OCI-LY3 (cell line): ENCODE results near the gene HMG20A.

Experiments
- H2AFZ ChIP-seq: fragments of 200-600, 300-600 bp; shearing (Covaris generic); 2 replicates; pipeline ENCODE4 v1.6.0; 2014; ENCODE audit warnings: antibody characterized with exemption, low read depth, low read length
- H3K27ac ChIP-seq: fragments of 200-600, 300-600 bp; sonication (generic); 2 replicates; pipeline ENCODE4 v1.5.1; 2014; ENCODE audit warnings: mild to moderate bottlenecking, low read length, moderate library complexity, mixed read lengths
- H3K27me3 ChIP-seq: fragments of 200-600, 300-600 bp; sonication (generic); 2 replicates; pipeline ENCODE4 v1.6.1; 2014; ENCODE audit warnings: low read depth, low read length, mixed read lengths
- H3K36me3 ChIP-seq: fragments of 200-600, 300-600 bp; sonication (generic); replicated peaks from 2 replicates; pipeline ENCODE3; 2014; ENCODE audit warnings: low read depth, low read length, mixed read lengths
- H3K4me1 ChIP-seq: fragments of 300-600, 200-600 bp; sonication (generic); 2 replicates; pipeline ENCODE4 v1.6.1; 2014; ENCODE audit warnings: low read length, mixed read lengths
- H3K4me2 ChIP-seq: fragments of 200-600, 300-600 bp; sonication (generic); 2 replicates; pipeline ENCODE4 v1.6.1; 2014; ENCODE audit warnings: low read length, mixed read lengths
- H3K4me3 ChIP-seq: fragments of 300-600, 200-600 bp; sonication (generic); 2 replicates; pipeline ENCODE4 v1.5.1; 2014; ENCODE audit warnings: antibody characterized with exemption, mild to moderate bottlenecking, low read length, moderate library complexity
- H3K79me2 ChIP-seq: fragments of 300-600, 200-600 bp; shearing (Covaris generic); 2 replicates; pipeline ENCODE4 v1.6.1; 2014; ENCODE audit warnings: mild to moderate bottlenecking, low read length, mixed read lengths
- H3K9ac ChIP-seq: fragments of 300-600, 200-600 bp; shearing (Covaris generic); 2 replicates; pipeline ENCODE4 v1.6.0; 2014; ENCODE audit warnings: mild to moderate bottlenecking, low read length, moderate library complexity
- H3K9me3 ChIP-seq: fragments of 200-600, 300-600 bp; shearing (Covaris generic); 2 replicates; pipeline ENCODE4 v1.6.1; 2014; ENCODE audit warnings: low read length, mixed read lengths; ENCODE audit not compliant: insufficient read depth
- H4K20me1 ChIP-seq: fragments of 200-600, 300-600 bp; sonication (generic); 2 replicates; pipeline ENCODE4 v1.6.1; 2016; ENCODE audit warnings: low read length, mixed read lengths; ENCODE audit not compliant: insufficient read depth
- CTCF ChIP-seq: fragments of 200-600, 300-600 bp; sonication (generic); IDR thresholded peaks from 2 replicates; pipeline ENCODE4 v1.5.1; 2014; ENCODE audit warnings: antibody characterized with exemption, low read length, low read depth
- EZH2phosphoT487 ChIP-seq: fragments of 200-600 bp; shearing (Covaris generic); IDR thresholded peaks from 2 replicates; pipeline ENCODE4 v1.6.1; 2018; ENCODE audit warnings: antibody characterized with exemption, mixed run types, low read depth

HMG20A gene

GRCh38 chr15:77475001-77475400 is 54.3 kb downstream of the HMG20A start:
- Histone ChIP-seq H2AFZ (no peak overlapping the region), H3K27ac (no peak overlapping the region), H3K9ac (no peak overlapping the region), H3K4me2 (no peak overlapping the region), H3K27me3 (no peaks in the 10 kb centered on the region), H3K36me3 (peaks cover 38% of the 10 kb centered on the region), H3K4me1 (0 out of 2 replicates have a peak, but pooled peaks cover 5% of the 10 kb centered on the region), H3K79me2 (no peaks in the 10 kb centered on the region), H3K9me3 (no peaks in the 10 kb centered on the region), H4K20me1 (no peaks in the 10 kb centered on the region), H3K4me3 (no peak overlapping the region)
- no peak for TF ChIP-seq EZH2phosphoT487
- no peak for TF ChIP-seq CTCF

- no peaks in the 10 kb centered on the region for H3K9me3 ChIP-seq
- TF ChIP-seq EZH2phosphoT487, result no peak
- no peak for TF ChIP-seq CTCF
- H3K4me2 ChIP-seq, result no peak overlapping the region
- H4K20me1 ChIP-seq, result no peaks in the 10 kb centered on the region
- H3K4me1 ChIP-seq, result 0 out of 2 replicates have a peak, but pooled peaks cover 5% of the 10 kb centered on the region
- H3K79me2 ChIP-seq, result no peaks in the 10 kb centered on the region
- peaks cover 40% of the 10 kb centered on the region for H3K36me3 ChIP-seq
- H3K9ac ChIP-seq, result no peak overlapping the region
- H2AFZ ChIP-seq, result no peak overlapping the region
- H3K27ac ChIP-seq, result no peak overlapping the region
- no peak overlapping the region for H3K4me3 ChIP-seq
- no peaks in the 10 kb centered on the region for H3K27me3 ChIP-seq
These were observed 55.2 kb downstream of the HMG20A start for GRCh38 chr15:77475898-77476297.

- Histone ChIP-seq H4K20me1 (no peaks in the 10 kb centered on the region), H3K9ac (no peak overlapping the region), H3K36me3 (peaks cover 39% of the 10 kb centered on the region)
These were observed 56.3 kb downstream of the HMG20A start for GRCh38 chr15:77476995-77477394.

DNA sequence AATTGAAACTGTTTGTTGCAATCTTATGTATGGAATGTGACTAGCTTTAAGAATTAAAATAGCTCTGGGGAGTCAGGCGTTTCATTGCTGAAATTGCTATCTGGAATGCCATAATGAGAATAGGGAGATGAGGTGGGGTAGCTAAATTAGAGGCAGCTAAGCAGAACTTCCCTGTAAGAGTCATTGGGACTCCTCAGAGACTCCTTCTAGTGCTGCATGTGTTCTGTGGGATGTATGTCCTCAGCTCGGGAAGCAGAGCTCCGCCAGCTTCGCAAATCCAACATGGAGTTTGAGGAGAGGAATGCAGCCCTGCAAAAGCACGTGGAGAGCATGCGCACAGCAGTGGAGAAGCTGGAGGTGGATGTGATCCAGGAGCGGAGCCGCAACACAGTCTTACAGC is 57.4 kb downstream of the HMG20A start:
- H4K20me1 ChIP-seq, result no peaks in the 10 kb centered on the region
- no peak overlapping the region for H2AFZ ChIP-seq
- 0 out of 2 replicates have a peak, but pooled peaks cover 5% of the 10 kb centered on the region for H3K4me1 ChIP-seq
- TF ChIP-seq CTCF, result no peak
- no peak for TF ChIP-seq EZH2phosphoT487
- H3K4me3 ChIP-seq, result no peak overlapping the region
- H3K27ac ChIP-seq, result no peak overlapping the region
- no peaks in the 10 kb centered on the region for H3K27me3 ChIP-seq
- no peaks in the 10 kb centered on the region for H3K79me2 ChIP-seq
- no peaks in the 10 kb centered on the region for H3K9me3 ChIP-seq
- no peak overlapping the region for H3K9ac ChIP-seq
- H3K4me2 ChIP-seq, result no peak overlapping the region
- H3K36me3 ChIP-seq, result peaks cover 41% of the 10 kb centered on the region

More at GRCh38 chr15:77476995-77477394, 56.3 kb downstream of the HMG20A start:
- TF ChIP-seq CTCF (no peak), EZH2phosphoT487 (no peak)
- Histone ChIP-seq H3K79me2 (no peaks in the 10 kb centered on the region), H3K4me3 (no peak overlapping the region), H3K4me1 (0 out of 2 replicates have a peak, but pooled peaks cover 5% of the 10 kb centered on the region), H3K27me3 (no peaks in the 10 kb centered on the region), H3K4me2 (no peak overlapping the region), H3K9me3 (no peaks in the 10 kb centered on the region), H3K27ac (no peak overlapping the region), H2AFZ (no peak overlapping the region)
